B cell (primary cell): ENCODE measurements around the gene OR5P2. TPM values are rescaled to one million over a fixed set of nuclear protein-coding genes. Genes with fewer than 3 reads are reported as not detected.
"Not testable (repeated sequence)": the region's sequence is repeated elsewhere in the genome, so short reads cannot be mapped to it uniquely, and the experiment has no call there.

ENCODE experiments used
- ATAC-seq: fragments of 200-7000 bp; cut with Tn5 transposase; one replicate; pipeline ENCODE4 v1.10.0; 2021; ENCODE audit warnings: low read depth, mild to moderate bottlenecking, moderate number of reproducible peaks, moderate library complexity
- CTCF ChIA-PET: fragments of 350-600 bp; sonication (Branson Sonifier 250); formaldehyde crosslinking; loops from one replicate; lab custom pipeline; 2021; ENCODE audit warnings: antibody characterized with exemption, inconsistent platforms; lab: Charles Lee
- POLR2A ChIA-PET: fragments of 350-600 bp; sonication (Branson Sonifier 250); formaldehyde crosslinking; loops from one replicate; lab custom pipeline; 2021; ENCODE audit warnings: antibody characterized with exemption; lab: Charles Lee
- DNase-seq: peaks from one replicate; pipeline ENCODE4 v3.0.0; 2013
- H2AFZ ChIP-seq: 2 replicates; pipeline ENCODE4 v1.6.1; 2012; ENCODE audit warnings: mild to moderate bottlenecking, low read depth, low read length; ENCODE audit not compliant: insufficient read depth, poor library complexity, severe bottlenecking
- H3K27ac ChIP-seq, 2 donors: 1 replicate in 1 of 2; 2 replicates in 1 of 2; pipeline ENCODE4 v1.5.1; 2012 to 2013; ENCODE audit warnings: low read length in 2 of 2, mild to moderate bottlenecking in 2 of 2, moderate library complexity in 1 of 2
- H3K27me3 ChIP-seq, 4 experiments: fragments of 200-600 bp in 1 of 4; sonication (generic) in 1 of 4; replicated peaks in 1 of 4; 1 replicate in 2 of 4; 2 replicates in 2 of 4; pipeline versions ENCODE4 v1.6.1 to v1.7.0; 2013 to 2016; ENCODE audit warnings: low read length in 3 of 4, mild to moderate bottlenecking in 2 of 4, mixed read lengths in 1 of 4, moderate library complexity in 1 of 4; ENCODE audit not compliant: insufficient read depth in 4 of 4, control insufficient read depth in 3 of 4; ENCODE audit errors: control extremely low read depth in 1 of 4
- H3K36me3 ChIP-seq, 2 experiments: replicated peaks in 1 of 2; 1 replicate in 1 of 2; 2 replicates in 1 of 2; pipeline versions ENCODE4 v1.6.1 to v1.7.1; 2013; ENCODE audit warnings: low read length in 1 of 2; ENCODE audit not compliant: insufficient read depth in 2 of 2, control insufficient read depth in 1 of 2; ENCODE audit errors: control extremely low read depth in 1 of 2, extremely low read depth in 1 of 2
- H3K4me1 ChIP-seq, 2 donors: fragments of 200-600 bp in 1 of 2; sonication (generic) in 1 of 2; 1 replicate in 1 of 2; 2 replicates in 1 of 2; pipeline versions ENCODE4 v1.5.1 to v1.6.1; 2013 to 2017; ENCODE audit warnings: low read length in 2 of 2; ENCODE audit not compliant: control insufficient read depth in 2 of 2, insufficient read depth in 2 of 2
- H3K4me2 ChIP-seq: replicated peaks from 2 replicates; pipeline ENCODE3; 2012; ENCODE audit warnings: mild to moderate bottlenecking, low read depth, low read length; ENCODE audit not compliant: poor library complexity, severe bottlenecking
- H3K4me3 ChIP-seq, 5 experiments: fragments of 200-600 bp in 1 of 5; sonication (generic) in 1 of 5; 1 replicate in 3 of 5; 2 replicates in 2 of 5; pipeline versions ENCODE4 v1.5.1 to v1.7.0; 2011 to 2016; ENCODE audit warnings: low read length in 4 of 5, mild to moderate bottlenecking in 4 of 5, low read depth in 2 of 5, control low read depth in 1 of 5, moderate library complexity in 1 of 5; ENCODE audit not compliant: insufficient read depth in 1 of 5; ENCODE audit errors: control extremely low read depth in 1 of 5, extremely low read depth in 1 of 5
- H3K79me2 ChIP-seq: fragments of 200-600 bp; sonication (generic); one replicate; pipeline ENCODE4 v1.6.0; 2016; ENCODE audit warnings: low read length; ENCODE audit not compliant: control insufficient read depth, insufficient read depth
- H3K9ac ChIP-seq: fragments of 200-600 bp; sonication (generic); 2 replicates; pipeline ENCODE4 v1.6.1; 2017; ENCODE audit warnings: mild to moderate bottlenecking, low read length, moderate library complexity
- H3K9me3 ChIP-seq, 3 donors: one replicate each; pipeline versions ENCODE4 v1.6.1 to v1.7.1; 2013; ENCODE audit warnings: low read length in 2 of 3; ENCODE audit not compliant: control insufficient read depth in 2 of 3, insufficient read depth in 1 of 3; ENCODE audit errors: control extremely low read depth in 1 of 3
- H4K20me1 ChIP-seq: 2 replicates; pipeline ENCODE4 v1.6.0; 2012; ENCODE audit warnings: mild to moderate bottlenecking, low read length; ENCODE audit not compliant: insufficient read depth, control insufficient read depth, poor library complexity, severe bottlenecking
- H3K27ac Mint-ChIP-seq: one replicate; pipeline ENCODE4 v1.8.0; 2021; ENCODE audit warnings: mixed read lengths
- H3K27me3 Mint-ChIP-seq: one replicate; pipeline ENCODE4 v1.8.0; 2021; ENCODE audit warnings: mixed read lengths
- H3K4me1 Mint-ChIP-seq: one replicate; pipeline ENCODE4 v1.8.0; 2021; ENCODE audit warnings: mixed read lengths
- H3K4me3 Mint-ChIP-seq: one replicate; pipeline ENCODE4 v1.8.0; 2021; ENCODE audit warnings: mixed read lengths
- H3K9me3 Mint-ChIP-seq: one replicate; pipeline ENCODE4 v1.8.0; 2022; ENCODE audit warnings: mixed read lengths; ENCODE audit not compliant: insufficient read depth
- EZH2 ChIP-seq: IDR thresholded peaks from 2 replicates; pipeline ENCODE4 v1.6.1; 2012; ENCODE audit warnings: borderline replicate concordance, low read depth, mild to moderate bottlenecking, moderate library complexity, low read length; ENCODE audit not compliant: insufficient read depth, poor library complexity, severe bottlenecking
- WGBS: methylation state at CpG from one replicate; pipeline ENCODE4 v1.1.5; 2013; ENCODE audit warnings: missing lambda C conversion rate; ENCODE audit not compliant: insufficient coverage; 5-methylcytosine and 5-hydroxymethylcytosine counted together
- intact Hi-C: fragments of 100-400 bp; cut with micrococcal nuclease; formaldehyde crosslinking; loops from one replicate; pipeline ENCODE4 v1.10.0; 2022
- polyA plus RNA-seq: library from polyadenylated mRNA; depleted of rRNA; stranded (reverse); fragments of >200 nt; gene quantifications from 2 replicates; pipeline ENCODE4 v1.2.3, GENCODE V29; 2012
- total RNA-seq, 2 donors: library from RNA; stranded (reverse); fragments of 120-200 nt in 1 of 2; gene quantifications; 1 replicate in 1 of 2; 2 replicates in 1 of 2; pipeline versions ENCODE4 v1.2.3 to v1.2.4, GENCODE V29; 2013 to 2022
- TF ChIP-seq, protein P1 (sequence below): fragments of 200-600 bp; IDR thresholded peaks from one replicate; pipeline ENCODE4 v1.8.0; 2022; ENCODE audit warnings: antibody characterized with exemption, mild to moderate bottlenecking

OR5P2 gene
- total and polyA plus RNA-seq, 2 donors (not counting 1 experiment from before 2014, with no cell fraction given) = not detected

DNA sequence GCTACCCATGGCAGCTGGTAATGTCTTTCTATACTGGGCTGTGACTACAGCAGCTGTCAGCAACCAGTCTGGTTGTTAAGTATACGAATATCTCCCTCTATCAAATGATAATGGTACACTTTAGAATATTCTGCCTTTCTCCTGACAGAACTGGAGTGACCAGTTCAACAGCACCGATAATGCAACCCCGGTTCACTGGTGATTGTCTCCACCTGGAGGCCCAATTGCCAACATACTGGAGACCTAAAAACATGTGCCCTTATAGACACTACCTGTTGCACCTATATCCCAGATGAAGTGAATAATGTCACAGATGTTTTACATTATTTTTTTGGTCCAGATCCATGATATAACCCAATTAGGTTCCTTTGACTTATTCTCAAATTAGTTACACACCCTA is 21.1 kb downstream of the OR5P2 start:
- H3K36me3 ChIP-seq = no peaks in the 10 kb centered on the region

DNA sequence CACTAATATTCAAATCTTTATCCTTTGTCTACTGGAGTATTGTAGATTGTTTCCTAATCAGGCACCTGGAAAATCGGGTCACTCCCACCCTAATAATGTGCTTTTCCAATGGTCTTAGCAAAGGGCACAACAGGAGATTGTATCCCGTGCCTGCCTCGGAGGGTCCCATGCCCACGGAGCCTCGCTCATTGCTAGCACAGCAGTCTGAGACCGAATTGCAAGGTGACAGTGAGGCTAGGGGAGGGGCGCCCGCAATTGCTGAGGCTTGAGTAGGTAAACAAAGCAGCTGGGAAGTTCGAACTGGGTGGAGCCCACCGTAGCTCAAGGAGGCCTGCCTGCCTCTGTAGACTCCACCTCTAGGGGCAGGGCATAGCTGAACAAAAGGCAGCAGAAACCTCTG is 32.4 kb downstream of the OR5P2 start:
- H3K36me3 ChIP-seq, ATAC-seq, H4K20me1 ChIP-seq, H3K27ac Mint-ChIP-seq, H3K4me3 Mint-ChIP-seq, H3K27me3 Mint-ChIP-seq, H3K4me3 ChIP-seq, H3K27ac ChIP-seq, H3K9me3 Mint-ChIP-seq, H3K4me1 ChIP-seq, H3K27me3 ChIP-seq, H3K9ac ChIP-seq, POLR2A ChIA-PET, H3K79me2 ChIP-seq, H3K9me3 ChIP-seq, CTCF ChIA-PET, H2AFZ ChIP-seq, H3K4me1 Mint-ChIP-seq, H3K4me2 ChIP-seq, DNase-seq, intact Hi-C loops: not testable (repeated sequence)
- 92% methylated on average over 7 of the region's 10 CpGs for WGBS

More for the DNA sequence above, 21.1 kb downstream of the OR5P2 start:
- Mint-ChIP-seq H3K4me1 (no peaks in the 10 kb centered on the region), H3K27ac (no peak overlapping the region), H3K9me3 (no peaks in the 10 kb centered on the region), H3K4me3 (no peak overlapping the region), H3K27me3 (no peaks in the 10 kb centered on the region)
- POLR2A ChIA-PET = no interaction called here
- CTCF ChIA-PET = no interaction called here
- WGBS = 67% methylated on average over 1 of the region's 3 CpGs
- Histone ChIP-seq H3K27ac (no peak overlapping the region), H4K20me1 (no peaks in the 10 kb centered on the region), H3K4me3 (no peak overlapping the region), H3K4me1 (no peaks in the 10 kb centered on the region), H3K9ac (no peak overlapping the region), H3K79me2 (no peaks in the 10 kb centered on the region), H2AFZ (no peak overlapping the region), H3K4me2 (no peak overlapping the region), H3K27me3 (no peaks in the 10 kb centered on the region), H3K9me3 (peaks cover 0 to 4% (median 0%) of the 10 kb centered on the region in 3 donors)
- TF ChIP-seq EZH2 = no peak
- TF ChIP-seq, protein P1, sequence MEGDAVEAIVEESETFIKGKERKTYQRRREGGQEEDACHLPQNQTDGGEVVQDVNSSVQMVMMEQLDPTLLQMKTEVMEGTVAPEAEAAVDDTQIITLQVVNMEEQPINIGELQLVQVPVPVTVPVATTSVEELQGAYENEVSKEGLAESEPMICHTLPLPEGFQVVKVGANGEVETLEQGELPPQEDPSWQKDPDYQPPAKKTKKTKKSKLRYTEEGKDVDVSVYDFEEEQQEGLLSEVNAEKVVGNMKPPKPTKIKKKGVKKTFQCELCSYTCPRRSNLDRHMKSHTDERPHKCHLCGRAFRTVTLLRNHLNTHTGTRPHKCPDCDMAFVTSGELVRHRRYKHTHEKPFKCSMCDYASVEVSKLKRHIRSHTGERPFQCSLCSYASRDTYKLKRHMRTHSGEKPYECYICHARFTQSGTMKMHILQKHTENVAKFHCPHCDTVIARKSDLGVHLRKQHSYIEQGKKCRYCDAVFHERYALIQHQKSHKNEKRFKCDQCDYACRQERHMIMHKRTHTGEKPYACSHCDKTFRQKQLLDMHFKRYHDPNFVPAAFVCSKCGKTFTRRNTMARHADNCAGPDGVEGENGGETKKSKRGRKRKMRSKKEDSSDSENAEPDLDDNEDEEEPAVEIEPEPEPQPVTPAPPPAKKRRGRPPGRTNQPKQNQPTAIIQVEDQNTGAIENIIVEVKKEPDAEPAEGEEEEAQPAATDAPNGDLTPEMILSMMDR = no peak
- DNase-seq = no peak
- intact Hi-C loops = no loop called here
- ATAC-seq = no peak
